Transverse colon (tissue), 4 donors: ENCODE data around the gene HLA-B. TPM values are rescaled to one million over a fixed set of nuclear protein-coding genes. Genes with fewer than 3 reads are reported as not detected.

Source experiments
- DNase-seq: peaks from one replicate; pipeline ENCODE4 v3.0.0-alpha.2; 2019
- H3K27ac ChIP-seq, 4 donors: fragments of 200-600 bp; sonication (generic); 2 replicates each; pipeline ENCODE4 v1.5.1; 2016 to 2018; ENCODE audit warnings: inconsistent platforms in 4 of 4
- H3K27me3 ChIP-seq: fragments of 200-600 bp; sonication (generic); 2 replicates; pipeline ENCODE4 v1.5.1; 2017; ENCODE audit warnings: inconsistent platforms
- H3K36me3 ChIP-seq, 4 donors: fragments of 200-600 bp; sonication (generic); 2 replicates each; pipeline ENCODE4 v1.5.1; 2017 to 2019; ENCODE audit warnings: inconsistent platforms in 4 of 4
- H3K4me1 ChIP-seq, 4 donors: fragments of 200-600 bp; sonication (generic); 2 replicates each; pipeline ENCODE4 v1.5.1; 2017 to 2020; ENCODE audit warnings: inconsistent platforms in 4 of 4
- H3K4me3 ChIP-seq, 4 donors: fragments of 200-600 bp; sonication (generic); 1 replicate in 1 of 4; 2 replicates in 3 of 4; pipeline versions ENCODE4 v1.5.1 to v1.6.1; 2017 to 2019; ENCODE audit warnings: inconsistent platforms in 4 of 4
- H3K9me3 ChIP-seq, 2 donors: fragments of 200-600 bp; sonication (generic); 2 replicates each; pipeline ENCODE4 v1.5.1; 2017 to 2019; ENCODE audit warnings: inconsistent platforms in 2 of 2
- EP300 ChIP-seq: sonication (generic); formaldehyde crosslinking; IDR thresholded peaks from one replicate; pipeline ENCODE4 v1.6.1; 2017; ENCODE audit warnings: antibody characterized with exemption, low read depth
- POLR2A ChIP-seq: fragments of 450-650 bp; IDR thresholded peaks from one replicate; pipeline ENCODE4 v1.6.1; 2016; ENCODE audit warnings: antibody characterized with exemption, mild to moderate bottlenecking, moderate library complexity
- POLR2AphosphoS5 ChIP-seq, 3 donors: sonication (generic); formaldehyde crosslinking; IDR thresholded peaks; one replicate each; pipeline ENCODE4 v1.6.1; 2016; ENCODE audit warnings: antibody characterized with exemption in 3 of 3
- WGBS, 2 donors: methylation state at CpG; one replicate each; pipeline ENCODE4 v1.1.5; 2018; ENCODE audit warnings: low coverage in 1 of 2; 5-methylcytosine and 5-hydroxymethylcytosine counted together
- in situ Hi-C, 4 donors: fragments of 200-750 bp; cut with MboI; loops; one replicate each; pipeline versions ENCODE4 v1.15.0 to v1.15.1; 2017; ENCODE audit warnings: low sequenced_read_pairs in 3 of 4, low pct_ligation_motif_present in 1 of 4, low pct_unique_long_range_greater_than_20kb in 1 of 4
- intact Hi-C: fragments of 100-400 bp; cut with DNase I; formaldehyde crosslinking; loops from one replicate; pipeline ENCODE4 v1.15.1; 2023; ENCODE audit warnings: low total_unique reads
- total RNA-seq, 4 donors: library from RNA; depleted of rRNA; stranded (reverse); fragments of >200 nt; gene quantifications; one replicate each; pipeline ENCODE4 v1.1.0, GENCODE V29; 2016
- TF ChIP-seq, protein P1 (sequence below), 5 experiments: fragments of 200-600 bp in 3 of 5; fragments of 450-650 bp in 2 of 5; sonication (generic) in 3 of 5; IDR thresholded peaks; 1 replicate in 2 of 5; 2 replicates in 3 of 5; pipeline ENCODE4 v1.5.1; 2016 to 2017; ENCODE audit warnings: antibody characterized with exemption in 5 of 5, inconsistent platforms in 3 of 5, mild to moderate bottlenecking in 2 of 5, moderate library complexity in 1 of 5

Gene HLA-B
- total RNA-seq, 4 donors from 2014 or later: 915 to 3,432 (median 2,814) TPM

DNA sequence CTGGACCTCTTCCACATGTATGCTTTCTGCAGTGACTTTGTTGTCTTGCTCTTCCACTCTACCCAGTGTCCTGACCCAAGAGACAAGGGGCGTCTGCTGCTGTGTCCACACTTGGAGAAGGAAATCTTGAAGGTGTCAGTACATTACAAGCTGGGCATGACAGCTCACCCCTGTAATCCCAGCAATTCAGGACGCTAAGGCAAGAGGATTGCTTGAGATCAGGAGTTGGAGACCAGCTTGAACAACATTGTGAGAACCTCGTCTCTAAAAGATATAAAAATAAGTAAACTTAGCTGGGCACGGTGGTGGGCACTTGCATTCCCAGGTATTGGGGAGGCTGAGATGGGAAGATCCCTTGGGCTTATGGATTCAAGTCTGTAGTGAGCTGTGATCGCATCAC, 5.8 kb upstream of the HLA-B start:
- Histone ChIP-seq H3K27ac (no peak overlapping the region), H3K4me1 (peaks cover 0 to 4% (median 2%) of the 10 kb centered on the region in 4 donors), H3K9me3 (no peaks in the 10 kb centered on the region), H3K36me3 (no peaks in the 10 kb centered on the region), H3K27me3 (peaks cover 18% of the 10 kb centered on the region), H3K4me3 (no peak overlapping the region)
- no peak for DNase-seq
- in situ Hi-C loops (loop anchor here in 3 of 4 donors (5.0 to 10.0 kb wide), 3 partner anchors 168 to 228 kb away; partner anchors contain the start of gene PSORS1C2 (in 2 of the 3)), intact Hi-C loops (no loop called here)
- TF ChIP-seq EP300 (no peak), POLR2A (no peak), POLR2AphosphoS5 (IDR thresholded peaks at IDR 0.05) (no peak)
- TF ChIP-seq, protein P1, sequence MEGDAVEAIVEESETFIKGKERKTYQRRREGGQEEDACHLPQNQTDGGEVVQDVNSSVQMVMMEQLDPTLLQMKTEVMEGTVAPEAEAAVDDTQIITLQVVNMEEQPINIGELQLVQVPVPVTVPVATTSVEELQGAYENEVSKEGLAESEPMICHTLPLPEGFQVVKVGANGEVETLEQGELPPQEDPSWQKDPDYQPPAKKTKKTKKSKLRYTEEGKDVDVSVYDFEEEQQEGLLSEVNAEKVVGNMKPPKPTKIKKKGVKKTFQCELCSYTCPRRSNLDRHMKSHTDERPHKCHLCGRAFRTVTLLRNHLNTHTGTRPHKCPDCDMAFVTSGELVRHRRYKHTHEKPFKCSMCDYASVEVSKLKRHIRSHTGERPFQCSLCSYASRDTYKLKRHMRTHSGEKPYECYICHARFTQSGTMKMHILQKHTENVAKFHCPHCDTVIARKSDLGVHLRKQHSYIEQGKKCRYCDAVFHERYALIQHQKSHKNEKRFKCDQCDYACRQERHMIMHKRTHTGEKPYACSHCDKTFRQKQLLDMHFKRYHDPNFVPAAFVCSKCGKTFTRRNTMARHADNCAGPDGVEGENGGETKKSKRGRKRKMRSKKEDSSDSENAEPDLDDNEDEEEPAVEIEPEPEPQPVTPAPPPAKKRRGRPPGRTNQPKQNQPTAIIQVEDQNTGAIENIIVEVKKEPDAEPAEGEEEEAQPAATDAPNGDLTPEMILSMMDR (IDR thresholded peaks at IDR 0.05): no peak
- WGBS, 2 donors: 65 to 67% methylated on average over 4 to 5 of the region's 5 CpGs

DNA sequence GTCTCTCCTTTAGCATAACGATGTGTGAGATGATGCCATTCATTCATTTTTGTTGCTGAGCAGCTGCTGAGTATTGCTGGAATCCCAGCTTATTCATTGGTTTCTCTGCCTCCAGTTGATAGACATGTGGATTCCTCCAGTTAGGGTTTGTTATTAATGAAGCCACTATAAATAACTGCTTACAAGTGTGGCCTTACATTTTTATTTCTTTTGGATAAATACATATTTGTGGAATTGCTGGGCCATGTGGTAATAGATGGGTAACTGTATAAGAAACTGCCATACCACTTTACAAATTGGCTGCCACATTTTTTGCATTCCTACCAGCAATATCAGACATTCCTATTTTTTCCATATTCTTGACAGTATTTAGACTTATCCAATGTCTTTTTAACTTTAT, 2.6 kb upstream of the HLA-B start:
- Histone ChIP-seq H3K4me3 (no peak overlapping the region), H3K27ac (no peak overlapping the region), H3K9me3 (no peaks in the 10 kb centered on the region), H3K36me3 (peaks cover 0 to 10% (median 2%) of the 10 kb centered on the region in 4 donors), H3K27me3 (peaks cover 4% of the 10 kb centered on the region), H3K4me1 (peaks cover 6 to 13% (median 12%) of the 10 kb centered on the region in 4 donors)
- TF ChIP-seq EP300: no peak
- TF ChIP-seq, protein P1 (IDR thresholded peaks at IDR 0.05): no peak
- DNase-seq: no peak
- intact Hi-C loops (no loop called here), in situ Hi-C loops (no loop called here)
- 70 to 86% methylated on average over 1 of the region's 1 CpG for WGBS, 2 donors

DNA sequence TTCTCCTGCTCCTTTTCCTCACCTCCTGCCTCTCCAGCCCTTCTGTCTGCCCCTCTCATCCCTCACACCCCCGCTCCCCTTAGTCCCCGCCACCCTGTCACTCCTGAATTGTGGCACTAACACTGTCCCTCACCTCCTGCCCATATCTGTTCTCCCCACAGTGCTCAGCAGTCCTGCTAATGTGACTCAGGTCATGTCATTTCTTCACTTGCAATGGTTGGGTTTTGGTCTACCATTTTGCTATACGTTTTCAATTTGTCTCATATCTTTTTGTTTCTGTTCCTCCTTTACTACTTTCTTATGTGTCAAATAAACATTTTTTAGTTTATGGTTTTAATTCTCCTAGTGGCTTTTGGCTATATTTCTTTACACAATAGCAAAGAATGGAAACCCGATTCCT, 1.3 kb upstream of the HLA-B start:
- Histone ChIP-seq H3K4me3 (no peak overlapping the region), H3K27ac (peak overlapping the region in 2 of 4 donors; percentile 88 to 92), H3K4me1 (peaks cover 6 to 20% (median 16%) of the 10 kb centered on the region in 4 donors), H3K36me3 (peaks cover 0 to 10% (median 2%) of the 10 kb centered on the region in 4 donors), H3K9me3 (no peaks in the 10 kb centered on the region), H3K27me3 (peaks cover 4% of the 10 kb centered on the region)
- intact Hi-C loops: no loop called here
- WGBS, 2 donors: 45 to 70% methylated on average over 4 of the region's 4 CpGs
- in situ Hi-C loops: no loop called here
- TF ChIP-seq POLR2A (no peak), POLR2AphosphoS5 (IDR thresholded peaks at IDR 0.05) (no peak), EP300 (no peak)
- TF ChIP-seq, protein P1 (IDR thresholded peaks at IDR 0.05): no peak
- DNase-seq: no peak

DNA sequence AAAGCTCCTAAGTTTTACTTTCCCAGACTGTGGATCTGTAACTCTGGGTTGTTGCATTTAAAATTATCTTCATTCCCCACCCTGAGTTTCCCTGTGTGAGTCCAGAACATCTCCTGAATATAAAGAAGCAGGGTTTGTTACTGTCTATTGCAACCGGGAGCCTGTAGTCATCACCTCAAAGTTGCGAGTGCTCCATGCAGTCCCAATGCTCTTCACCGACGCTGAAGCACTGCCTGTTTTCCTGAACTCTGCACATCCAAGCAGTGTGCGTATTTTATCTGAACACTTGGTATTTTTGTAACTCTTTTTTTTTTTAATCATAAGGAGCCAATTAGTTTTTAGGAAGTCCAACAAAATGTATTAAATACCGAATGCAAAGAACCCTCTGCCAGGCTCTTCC, 907 bp upstream of the HLA-B start:
- in situ Hi-C loops: no loop called here

More for the DNA sequence above, 907 bp upstream of the HLA-B start:
- Histone ChIP-seq H3K27me3 (peaks cover 4% of the 10 kb centered on the region), H3K36me3 (peaks cover 0 to 10% (median 2%) of the 10 kb centered on the region in 4 donors), H3K4me1 (peaks cover 6 to 22% (median 16%) of the 10 kb centered on the region in 4 donors), H3K4me3 (peak overlapping the region in 1 of 4 donors; percentile 56), H3K9me3 (no peaks in the 10 kb centered on the region), H3K27ac (peak overlapping the region in 2 of 4 donors; percentile 88 to 92)
- WGBS, 2 donors: 27 to 34% methylated on average over 5 to 6 of the region's 6 CpGs
- DNase-seq: no peak
- no peak for TF ChIP-seq EP300
- intact Hi-C loops: no loop called here
